GM18873 (cell line): ENCODE data around the gene RNF182.
"Not testable (repeated sequence)": the region's sequence is repeated elsewhere in the genome, so short reads cannot be mapped to it uniquely, and the experiment has no call there.

Experiments used
- ATAC-seq: cut with Tn5 transposase; IDR thresholded peaks from one replicate; pipeline ENCODE4 v1.9.1; 2021; ENCODE audit warnings: mild to moderate bottlenecking, moderate library complexity, moderate number of reproducible peaks; ENCODE audit not compliant: unreplicated experiment, low FRiP score

The RNF182 gene, protein sequence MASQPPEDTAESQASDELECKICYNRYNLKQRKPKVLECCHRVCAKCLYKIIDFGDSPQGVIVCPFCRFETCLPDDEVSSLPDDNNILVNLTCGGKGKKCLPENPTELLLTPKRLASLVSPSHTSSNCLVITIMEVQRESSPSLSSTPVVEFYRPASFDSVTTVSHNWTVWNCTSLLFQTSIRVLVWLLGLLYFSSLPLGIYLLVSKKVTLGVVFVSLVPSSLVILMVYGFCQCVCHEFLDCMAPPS

DNA sequence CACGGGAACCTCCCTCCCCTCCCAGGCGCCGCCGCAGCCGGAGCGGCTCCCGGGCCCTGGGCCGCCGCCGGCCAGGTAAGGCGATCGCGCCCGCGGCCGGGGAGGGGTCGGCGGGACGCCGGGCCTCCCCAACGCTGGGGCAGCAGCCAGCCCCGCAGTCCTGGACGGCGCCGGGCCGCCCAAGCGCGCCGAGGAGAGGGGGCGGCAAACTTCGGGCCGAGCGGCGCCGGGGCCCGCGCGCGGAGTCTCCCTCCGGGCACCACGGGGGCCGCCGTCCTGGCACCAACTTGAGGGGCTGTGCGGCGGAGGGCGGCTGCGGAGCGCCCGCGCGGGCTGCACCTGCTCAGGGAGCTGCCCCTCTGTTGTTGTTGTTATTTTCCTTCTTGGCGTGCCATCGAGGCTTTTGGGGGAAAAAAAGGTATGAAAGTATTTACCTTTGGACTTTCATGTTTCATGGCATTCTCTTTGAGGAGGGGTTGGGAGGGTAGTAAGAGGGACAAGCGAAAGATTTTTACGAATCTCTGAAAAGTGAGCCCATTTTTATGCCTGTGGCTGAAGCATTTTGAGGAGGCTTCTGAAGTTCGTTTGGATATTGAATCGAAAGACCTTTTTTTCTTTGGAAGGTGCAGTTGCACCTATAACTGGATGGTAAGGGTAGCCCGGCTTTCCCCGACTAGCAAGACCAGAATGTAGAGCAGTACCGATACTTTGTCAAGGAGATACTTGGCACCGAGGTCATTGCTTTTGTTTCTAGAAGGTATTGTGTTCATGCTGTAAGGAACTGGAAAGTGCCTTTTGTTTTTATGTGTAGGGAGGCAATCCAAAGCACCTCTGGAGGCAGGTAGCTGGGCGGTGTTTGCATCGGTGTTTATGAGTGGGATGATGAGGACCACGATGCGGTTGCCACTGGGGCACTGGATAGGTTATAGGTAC, at the start of gene RNF182:
Gene RNF182 (plus strand): TSS at position 4 of the 933 bp plus-strand sequence. CDS start 52,168 bp downstream, outside the sequence.
- ATAC-seq, result no peak

DNA sequence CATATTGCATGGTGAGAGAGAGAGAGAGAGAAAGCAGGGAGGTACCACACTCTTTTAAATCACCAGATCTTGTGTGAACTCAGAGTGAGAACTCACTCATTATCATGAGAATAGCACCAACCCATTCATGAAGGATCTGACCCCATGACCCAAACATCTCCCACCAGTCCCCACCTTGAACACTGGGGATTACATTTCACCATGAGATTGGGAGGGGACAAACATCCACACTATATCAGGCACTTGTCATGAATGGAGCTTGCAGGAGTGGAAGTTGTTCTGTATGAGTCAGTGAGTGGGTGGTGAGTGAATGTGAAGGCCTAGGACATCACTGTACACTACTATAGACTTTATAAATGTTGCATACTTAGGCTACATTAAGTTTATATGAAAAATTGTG, 47.7 kb upstream of the RNF182 start:
- no peak for ATAC-seq

DNA sequence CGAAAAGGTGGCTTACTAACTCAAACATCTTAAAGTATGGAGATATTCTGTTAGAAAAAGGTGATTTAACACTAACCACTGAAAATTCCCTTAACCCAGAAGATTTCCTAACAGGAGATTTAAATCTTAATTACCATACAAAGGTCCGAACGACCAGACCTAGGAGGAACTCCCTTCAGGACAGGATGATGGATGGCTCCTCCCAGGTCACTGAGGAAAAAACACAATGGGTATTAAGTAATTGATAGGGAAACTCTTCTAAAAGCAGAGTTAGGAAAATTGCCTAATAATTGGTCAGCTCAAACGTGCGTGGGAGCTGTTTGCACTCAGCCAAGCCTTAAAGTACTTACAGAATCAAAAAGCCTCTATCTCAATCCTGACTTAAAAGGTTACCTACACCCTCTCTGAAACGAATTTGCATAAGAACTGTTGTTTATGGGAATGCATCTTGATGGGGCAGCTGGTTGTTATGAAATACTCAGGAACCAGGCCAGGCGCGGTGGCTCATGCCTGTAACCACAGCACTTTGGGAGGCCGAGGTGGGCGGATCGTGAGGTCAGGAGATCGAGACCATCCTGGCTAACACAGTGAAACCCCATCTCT, 44.6 kb upstream of the RNF182 start:
- not testable (repeated sequence) for ATAC-seq

DNA sequence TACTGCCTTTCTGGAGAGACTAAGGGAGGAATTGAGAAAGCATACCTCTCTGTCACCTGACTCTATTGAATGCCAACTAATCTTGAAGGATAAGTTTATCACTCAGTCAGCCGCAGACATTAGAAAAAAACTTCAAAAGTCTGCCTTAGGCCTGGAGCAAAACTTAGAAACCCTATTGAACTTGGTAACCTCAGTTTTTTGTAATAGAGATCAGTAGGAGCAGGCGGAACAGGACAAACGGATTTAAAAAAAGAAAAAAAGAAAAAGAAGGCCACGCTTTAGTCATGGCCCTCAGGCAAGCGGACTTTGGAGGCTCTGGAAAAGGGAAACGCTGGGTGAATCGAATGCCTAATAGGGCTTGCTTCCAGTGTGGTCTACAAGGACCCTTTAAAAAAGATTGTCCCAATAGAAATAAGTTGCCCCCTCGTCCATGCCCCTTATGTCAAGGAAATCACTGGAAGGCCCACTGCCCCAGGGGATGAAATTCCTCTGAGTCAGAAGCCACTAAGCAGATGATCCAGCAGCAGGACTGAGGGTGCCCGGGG, 43.1 kb upstream of the RNF182 start:
- no peak for ATAC-seq

DNA sequence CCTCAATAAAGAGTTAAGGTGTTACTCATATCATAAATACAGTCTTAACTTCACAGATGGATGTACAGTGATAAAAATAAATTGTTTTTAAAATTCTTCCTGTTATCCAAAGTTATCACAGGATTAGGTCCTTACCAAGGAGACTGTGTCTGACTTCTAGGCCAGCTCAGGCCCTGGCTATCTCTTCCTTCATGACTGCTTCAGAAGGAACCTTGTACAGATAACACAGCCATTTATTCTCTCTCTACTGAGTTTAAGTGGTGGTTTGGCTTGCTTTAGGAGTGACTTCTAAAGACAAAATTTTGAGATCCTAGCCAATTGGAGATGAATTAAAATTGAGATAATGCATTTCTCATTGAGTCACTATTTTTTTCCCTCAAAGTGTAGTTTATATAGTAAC, 40.8 kb upstream of the RNF182 start:
- no peak for ATAC-seq

DNA sequence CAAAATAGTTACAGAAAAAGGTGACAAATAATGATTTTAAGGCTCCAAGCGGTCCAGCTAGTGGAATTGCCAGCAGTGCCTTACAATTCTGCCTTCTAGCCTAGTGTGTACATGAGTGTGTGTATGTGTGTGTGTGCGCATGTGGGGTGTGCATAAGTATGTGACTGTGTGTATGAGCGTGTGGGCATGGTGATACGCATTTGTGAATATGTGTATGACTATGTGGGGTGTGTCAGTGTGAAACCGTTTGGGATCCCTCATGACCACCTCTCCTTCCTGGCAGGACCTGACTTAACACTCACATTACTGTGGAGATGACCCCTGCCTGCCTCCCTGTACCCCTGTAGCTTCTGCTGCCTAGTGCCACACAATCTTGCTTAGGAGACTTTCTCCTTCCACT, 40.4 kb upstream of the RNF182 start:
- ATAC-seq, result no peak

DNA sequence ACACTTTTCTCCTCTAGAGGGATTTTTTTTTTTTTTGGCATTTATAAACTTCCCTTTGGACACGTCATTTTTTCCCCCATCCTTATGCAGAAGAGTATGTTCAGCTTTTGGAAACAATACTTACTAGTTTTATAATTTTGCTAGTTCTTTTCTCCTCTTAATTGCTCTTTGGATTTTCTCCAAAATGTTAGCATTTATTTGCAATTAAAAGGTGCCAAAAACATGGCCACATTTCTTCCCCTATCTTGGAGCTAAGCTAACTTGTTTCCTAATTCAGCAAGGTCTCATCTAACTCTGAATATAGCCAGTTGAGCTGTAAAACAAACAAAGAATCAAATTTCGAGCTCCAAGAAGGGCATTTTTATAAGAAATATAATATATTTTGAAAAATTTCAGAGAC, 39.2 kb upstream of the RNF182 start:
- ATAC-seq, result no peak

DNA sequence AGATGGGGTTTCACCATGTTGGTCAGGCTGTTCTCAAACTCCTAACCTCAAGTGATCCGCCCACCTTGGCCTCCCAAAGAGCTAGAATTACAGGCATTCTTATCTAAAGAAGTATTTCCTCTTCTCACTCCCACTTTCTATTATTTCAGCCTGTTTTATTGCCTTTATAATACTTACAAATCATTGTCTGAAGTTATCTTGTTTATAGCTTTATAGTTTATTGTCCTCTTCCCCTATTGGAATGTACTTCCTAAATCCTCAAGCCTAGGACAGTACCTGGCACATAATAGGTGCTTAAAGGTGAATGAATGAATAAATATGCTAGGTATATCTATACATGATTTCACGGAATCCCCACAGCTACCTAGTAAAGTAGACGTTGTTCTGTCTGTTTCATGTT, 37.8 kb upstream of the RNF182 start:
- no peak for ATAC-seq

DNA sequence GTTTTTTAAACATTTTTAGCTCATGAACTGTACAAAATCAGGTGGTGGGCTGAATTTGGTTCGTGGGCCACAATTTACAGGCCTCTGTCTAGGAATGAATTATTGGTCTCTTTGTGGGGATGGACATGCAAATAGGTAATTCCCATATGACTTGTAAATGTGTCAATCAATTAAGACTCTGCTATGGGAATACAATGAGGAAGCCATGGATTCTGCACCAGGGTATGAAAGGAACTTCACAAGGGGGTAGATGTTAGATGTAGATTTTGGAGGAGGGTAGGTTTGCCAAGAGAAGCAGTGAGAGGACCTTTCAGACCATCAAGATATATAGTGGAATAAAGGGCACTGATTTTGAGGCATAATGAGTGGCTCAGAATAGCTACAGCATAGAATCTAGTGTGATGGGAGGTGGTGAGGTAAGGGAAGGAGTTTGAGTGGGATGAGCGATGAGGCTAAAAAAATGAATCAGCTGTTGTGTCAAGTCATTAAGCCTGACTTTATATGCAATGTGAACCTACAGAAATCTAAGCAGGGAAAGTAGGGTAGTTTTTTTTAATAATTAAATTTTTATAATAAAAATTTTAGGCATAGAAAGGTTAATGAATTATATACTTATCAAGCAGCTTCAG, 32.6 kb upstream of the RNF182 start:
- ATAC-seq, result no peak

DNA sequence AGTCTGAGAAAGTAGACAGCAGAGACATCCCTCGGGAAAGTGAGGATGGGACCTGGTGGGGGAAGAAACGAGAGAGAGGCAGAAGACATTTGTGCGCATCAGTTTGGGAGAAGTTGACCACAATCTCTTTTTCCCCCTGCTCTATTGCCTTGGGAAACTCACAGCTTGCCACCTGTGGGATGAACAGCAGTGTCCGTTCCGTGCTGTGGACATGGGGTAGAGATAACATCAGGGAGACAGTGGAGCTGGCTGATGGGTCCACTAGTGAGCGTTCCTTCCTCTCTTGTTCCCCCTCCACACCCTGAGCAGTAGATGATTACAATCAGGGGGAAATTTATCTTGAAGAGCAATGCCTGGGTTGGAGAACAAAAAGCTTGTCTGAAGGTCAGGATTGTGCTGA, 21.8 kb upstream of the RNF182 start:
- no peak for ATAC-seq

DNA sequence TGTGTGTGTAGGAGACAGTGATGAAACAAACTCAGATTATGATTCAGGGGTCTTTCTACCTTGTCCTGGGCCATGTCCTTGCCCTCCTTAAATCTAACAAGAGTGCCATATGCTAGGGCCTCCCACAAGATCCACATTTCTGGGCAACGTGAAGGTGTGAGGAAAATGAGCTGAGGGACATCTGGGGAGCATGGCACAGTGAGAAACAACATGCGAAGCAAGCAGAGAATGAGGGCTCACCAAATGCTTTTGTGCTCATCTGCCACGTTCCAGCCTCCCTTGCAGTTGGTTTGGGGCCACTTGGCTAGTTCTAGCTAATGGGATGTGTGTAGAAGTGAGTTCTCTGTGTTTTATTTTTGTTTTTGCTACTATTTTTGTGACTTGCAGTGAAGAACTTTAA, 21.4 kb upstream of the RNF182 start:
- no peak for ATAC-seq

DNA sequence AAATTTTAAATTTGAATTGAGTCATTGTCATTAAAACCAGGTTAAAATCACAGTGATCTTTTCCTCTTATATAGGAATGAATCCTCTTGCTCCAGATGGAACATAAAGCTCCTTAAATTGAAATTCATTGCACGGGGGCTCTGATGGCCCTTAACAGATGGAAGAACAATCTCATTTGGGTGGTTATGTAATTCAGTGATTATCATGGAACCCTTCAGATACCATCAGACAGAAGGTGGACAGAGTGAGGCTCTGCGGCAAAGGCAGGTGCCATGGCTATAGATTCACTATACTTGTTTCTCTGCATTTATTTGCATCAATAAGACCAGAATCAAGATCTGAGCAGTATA, 17.8 kb upstream of the RNF182 start:
- ATAC-seq, result no peak

DNA sequence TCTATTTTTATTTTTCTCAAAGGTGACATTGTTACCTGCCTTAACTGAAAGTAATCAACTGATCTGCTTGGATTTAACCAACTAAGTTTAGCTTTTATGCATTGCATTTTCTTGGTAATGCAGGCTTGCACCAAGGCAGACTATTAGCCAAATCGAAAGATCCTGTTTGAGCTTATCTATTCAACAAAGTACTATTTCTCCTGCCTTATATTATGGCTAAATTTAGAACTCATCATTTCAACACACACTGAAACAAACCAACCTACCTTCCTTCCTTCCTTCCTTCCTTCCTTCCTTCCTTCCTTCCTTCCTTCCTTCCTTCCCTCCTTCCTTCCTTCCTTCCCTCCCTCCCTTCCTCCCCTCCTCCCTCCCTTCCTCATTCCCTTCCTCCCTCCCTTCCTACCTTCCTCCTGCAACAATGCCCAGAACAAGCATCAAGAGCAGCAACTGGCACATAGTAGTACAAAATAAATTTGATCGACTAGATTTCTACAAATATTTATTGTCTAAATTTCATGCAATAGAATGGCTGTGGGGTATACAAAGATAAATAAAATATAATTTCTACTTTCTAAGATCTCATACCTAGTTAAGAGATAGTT, 17.0 kb upstream of the RNF182 start:
- ATAC-seq, result no peak

DNA sequence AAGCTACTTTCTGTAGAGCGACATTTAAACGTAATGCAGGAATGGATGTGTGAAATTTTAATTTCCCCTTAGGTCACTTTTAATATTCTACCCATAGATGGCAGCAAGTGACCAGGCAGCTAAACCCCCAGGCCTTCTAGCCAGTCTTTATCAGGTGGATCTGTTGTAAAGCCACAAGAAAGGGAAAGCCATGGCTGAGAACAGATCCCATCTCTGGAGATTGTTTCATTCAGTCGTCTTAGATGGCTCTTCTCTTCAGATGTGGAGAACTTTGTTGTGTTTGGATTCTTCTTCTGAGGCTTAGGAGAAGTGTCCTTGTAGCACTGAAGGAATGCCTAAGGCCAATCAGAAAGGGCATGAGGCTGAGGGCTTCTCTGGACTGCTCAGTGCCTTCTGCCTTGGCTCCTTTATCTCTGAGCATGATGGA, 15.8 kb upstream of the RNF182 start:
- no peak for ATAC-seq

DNA sequence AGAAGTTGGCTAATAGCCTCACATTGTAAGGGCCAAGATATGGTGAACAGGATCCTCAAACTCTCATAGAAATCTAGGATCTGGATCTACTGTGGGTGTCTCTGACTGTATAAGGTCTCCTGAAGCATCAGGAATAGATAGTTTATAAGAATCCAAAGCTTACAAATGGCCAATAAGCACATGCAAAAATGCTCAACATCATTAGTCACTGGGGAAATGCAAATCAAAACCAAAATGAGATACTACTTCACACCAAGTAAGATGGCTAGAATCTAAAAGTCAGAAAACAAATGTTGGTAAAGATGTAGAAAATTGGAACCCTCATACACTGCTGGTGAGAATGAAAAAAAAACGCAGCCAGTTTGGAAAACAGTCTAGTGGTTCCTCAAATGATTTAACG, 14.3 kb upstream of the RNF182 start:
- no peak for ATAC-seq

DNA sequence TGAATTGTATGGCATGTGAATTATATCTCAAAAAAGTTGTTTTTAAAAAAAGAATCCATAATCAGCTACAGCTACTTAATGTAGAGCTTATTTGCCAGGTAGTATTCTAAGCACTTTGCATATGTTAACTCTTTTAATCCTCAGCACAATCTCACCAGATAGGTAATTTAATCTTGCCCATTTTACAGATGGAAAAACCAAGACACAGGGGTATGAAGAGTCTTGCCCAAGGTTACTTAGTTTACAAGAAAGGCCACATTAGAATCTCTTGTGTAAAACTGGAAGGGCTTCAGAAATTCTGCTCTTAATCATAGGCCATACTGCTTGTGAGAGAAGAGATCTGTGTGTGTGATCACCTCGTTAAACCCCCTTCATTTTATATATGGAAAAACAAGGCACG, 13.4 kb upstream of the RNF182 start:
- no peak for ATAC-seq

DNA sequence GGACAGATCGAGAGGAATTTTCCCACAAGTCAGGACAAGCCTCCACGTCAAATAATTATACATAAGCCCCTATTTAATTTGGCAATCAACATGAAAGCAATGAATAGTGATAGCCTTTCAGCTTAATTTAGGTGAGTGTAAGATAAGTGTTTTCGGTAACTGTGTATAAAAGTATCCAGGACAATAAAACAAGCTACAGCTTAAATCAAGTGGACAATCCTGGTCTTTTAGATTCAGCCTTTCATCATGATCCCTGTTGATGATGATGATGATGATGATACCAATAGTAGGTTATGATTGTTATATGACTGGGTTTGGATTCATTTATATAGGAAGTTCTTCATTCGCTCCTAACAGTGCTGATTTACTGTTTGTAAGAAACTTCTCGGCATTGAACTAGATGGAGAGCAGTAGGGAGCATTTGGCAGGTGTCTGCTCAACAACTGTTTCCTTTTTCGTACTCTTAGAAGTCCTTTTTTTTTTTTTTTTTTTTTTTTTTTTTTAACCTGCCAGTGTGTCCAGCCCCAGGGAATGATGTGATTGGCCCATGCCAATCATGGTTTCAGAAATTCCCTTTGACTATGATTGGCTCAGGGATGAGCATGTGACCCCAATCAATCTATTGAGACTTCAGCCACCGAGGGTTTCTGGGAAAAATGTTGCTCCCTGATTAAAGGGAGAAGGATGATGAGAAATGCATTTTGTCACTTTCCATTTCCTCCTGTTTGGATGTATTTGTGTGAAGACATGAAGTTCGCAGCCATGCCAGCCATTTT, 11.3 kb upstream of the RNF182 start:
- no peak for ATAC-seq

DNA sequence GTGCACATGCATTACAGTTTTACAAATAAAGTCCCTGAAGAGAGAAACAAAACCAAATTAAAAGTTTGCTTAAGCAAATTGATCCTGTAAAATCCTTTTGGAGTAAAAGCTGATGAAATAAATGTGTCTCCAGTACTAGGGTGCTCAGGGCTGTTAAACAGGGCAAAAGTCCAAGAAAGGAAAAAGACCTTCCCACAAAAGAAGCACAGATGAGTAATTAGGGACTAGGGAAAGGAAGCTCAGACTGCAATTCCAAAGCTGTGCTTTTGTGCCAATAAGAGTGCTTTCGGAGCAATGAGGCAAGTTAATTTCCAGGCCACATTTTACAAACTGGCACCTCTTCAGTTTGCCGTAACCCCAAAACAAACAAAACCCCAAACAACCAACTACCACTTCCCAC, 10.4 kb upstream of the RNF182 start:
- no peak for ATAC-seq

DNA sequence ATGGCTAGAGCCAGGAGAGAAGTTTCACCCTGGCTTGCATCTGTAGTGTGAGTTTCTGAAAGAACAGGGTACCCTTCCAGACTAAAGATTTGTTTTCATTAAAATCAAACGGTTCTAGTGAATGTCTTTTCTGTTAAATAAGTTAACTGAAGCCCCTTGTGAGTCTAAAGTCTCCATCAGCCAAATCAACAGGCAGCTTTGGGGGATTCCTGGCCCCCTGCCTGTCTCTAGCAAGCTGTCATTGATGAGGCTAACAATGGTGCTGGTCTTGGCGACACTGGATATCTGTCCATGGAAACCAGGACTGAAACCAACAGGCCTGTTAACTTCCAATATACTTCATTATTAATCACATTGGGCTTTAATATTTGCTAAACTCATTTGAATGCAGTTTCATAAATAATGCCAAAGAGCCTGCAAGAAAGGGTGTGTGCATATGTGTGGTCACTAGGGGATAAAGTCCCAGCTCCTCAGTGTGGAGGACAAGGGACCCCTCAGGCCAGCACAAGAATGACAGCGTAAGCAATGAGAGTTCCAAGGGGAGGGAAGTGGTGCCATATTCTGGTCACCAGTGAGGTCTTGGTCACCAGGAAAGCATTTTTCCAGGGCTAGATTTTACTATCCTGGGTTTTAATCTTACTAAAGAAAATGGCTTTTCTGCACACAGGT, 9.1 kb upstream of the RNF182 start:
- ATAC-seq, result no peak
